NCI-H2081 treated with DMSO at 0.1 percent for 48 hours (cell line): ENCODE data around the gene BRD1.
"Not testable (repeated sequence)": the region's sequence is repeated elsewhere in the genome, so short reads cannot be mapped to it uniquely, and the experiment has no call there.

ENCODE experiments used
- DNase-seq: peaks from one replicate; lab custom pipeline; 2025; lab: John Stamatoyannopoulos, UW

The BRD1 gene

DNA sequence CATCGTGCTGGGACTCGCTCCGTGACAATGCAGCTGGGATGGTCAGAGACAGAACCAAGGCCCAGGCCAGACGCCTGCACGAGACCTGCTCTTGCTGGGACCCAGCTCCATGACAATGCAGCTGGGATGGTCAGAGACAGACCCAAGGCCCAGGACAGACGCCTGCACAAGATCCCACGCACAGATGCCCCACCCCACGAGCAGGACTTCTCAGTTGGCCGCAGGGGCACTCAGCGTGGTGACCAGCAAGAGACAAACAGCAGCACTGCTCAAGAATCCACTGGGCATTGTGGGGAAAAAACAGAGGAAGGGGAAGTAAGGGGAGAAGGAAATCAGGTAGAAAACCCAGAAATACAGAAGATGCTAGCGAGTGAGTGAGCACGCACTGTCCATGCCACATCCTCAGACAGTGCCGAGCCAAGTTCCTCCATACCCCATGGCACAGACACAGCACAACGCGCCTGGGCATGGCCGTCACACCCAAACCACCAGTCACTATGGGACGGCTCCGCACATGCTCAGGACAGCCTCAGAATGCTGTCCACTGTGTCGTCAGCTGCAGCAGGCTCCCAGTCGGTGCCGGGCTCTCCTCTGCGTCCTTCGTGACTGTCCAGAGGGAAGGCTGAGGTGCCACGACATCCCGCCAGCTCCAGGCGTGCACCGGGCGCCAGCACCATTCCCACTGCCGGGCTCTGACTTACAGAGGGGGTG, 44.5 kb downstream of the BRD1 start:
- no peak for DNase-seq

DNA sequence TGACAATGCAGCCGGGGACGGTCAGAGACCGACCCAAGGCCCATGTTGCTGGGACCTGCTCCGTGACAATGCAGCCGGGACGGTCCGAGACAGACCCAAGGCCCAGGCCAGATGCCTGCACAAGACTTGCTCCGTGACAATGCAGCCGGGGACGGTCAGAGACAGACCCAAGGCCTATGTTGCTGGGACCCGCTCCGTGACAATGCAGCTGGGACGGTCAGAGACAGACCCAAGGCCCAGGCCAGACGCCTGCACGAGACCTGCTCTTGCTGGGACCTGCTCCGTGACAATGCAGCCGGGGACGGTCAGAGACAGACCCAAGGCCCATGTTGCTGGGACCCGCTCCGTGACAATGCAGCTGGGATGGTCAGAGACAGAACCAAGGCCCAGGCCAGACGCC, 45.8 kb downstream of the BRD1 start:
- not testable (repeated sequence) for DNase-seq

DNA sequence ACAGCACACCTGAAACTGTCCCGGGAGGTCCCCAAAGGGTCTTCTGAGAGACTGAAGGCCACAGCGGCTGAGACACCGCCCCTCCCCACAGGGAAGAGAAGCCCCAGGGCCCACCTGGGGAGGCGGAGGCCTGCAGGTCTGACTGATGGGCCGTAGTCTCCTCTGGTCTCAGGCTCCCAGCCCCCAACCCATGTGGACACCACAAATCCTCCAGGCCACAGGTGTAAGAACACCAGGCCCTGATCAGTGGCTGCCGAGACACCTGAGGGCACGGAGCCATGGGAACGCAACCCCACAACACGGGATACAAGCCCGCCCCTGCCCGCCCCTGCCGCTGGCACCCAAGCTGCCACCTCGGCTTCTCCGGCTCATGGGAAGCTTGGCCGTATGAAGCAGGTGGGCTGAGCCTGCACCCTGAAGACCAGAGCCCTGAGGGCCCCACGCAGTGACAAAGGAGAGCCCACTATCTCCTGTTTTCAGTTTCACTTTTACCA, 46.3 kb downstream of the BRD1 start:
- DNase-seq: no peak

DNA sequence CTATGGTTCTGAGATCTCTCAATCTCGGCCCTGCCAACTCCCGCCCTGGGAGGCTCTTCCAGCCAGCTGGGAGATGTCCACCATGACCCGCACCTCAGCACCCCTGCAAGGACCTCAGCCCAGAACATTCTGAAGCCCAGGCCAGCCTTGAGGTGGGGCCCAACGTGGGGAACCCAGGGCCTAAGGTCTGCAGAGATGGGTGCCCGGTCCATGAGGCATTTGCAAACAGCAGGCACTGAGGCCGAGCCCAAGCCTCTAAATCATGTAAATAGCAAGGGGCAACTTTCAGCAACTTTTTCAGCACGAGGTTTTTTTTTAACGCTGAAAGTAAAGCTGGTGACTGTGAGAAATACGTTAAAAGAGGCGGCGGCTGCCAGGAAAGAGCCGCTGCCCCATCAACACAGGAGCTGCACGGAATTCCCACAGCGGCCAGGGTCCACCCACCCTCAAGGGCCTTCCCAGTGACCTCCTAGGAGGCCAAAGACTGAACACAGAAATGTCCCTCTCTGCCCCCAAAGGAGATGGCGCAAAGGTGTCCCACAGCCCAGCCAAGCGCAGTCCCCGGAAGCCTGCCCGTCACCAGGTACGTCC, 46.9 kb downstream of the BRD1 start:
- DNase-seq: no peak

DNA sequence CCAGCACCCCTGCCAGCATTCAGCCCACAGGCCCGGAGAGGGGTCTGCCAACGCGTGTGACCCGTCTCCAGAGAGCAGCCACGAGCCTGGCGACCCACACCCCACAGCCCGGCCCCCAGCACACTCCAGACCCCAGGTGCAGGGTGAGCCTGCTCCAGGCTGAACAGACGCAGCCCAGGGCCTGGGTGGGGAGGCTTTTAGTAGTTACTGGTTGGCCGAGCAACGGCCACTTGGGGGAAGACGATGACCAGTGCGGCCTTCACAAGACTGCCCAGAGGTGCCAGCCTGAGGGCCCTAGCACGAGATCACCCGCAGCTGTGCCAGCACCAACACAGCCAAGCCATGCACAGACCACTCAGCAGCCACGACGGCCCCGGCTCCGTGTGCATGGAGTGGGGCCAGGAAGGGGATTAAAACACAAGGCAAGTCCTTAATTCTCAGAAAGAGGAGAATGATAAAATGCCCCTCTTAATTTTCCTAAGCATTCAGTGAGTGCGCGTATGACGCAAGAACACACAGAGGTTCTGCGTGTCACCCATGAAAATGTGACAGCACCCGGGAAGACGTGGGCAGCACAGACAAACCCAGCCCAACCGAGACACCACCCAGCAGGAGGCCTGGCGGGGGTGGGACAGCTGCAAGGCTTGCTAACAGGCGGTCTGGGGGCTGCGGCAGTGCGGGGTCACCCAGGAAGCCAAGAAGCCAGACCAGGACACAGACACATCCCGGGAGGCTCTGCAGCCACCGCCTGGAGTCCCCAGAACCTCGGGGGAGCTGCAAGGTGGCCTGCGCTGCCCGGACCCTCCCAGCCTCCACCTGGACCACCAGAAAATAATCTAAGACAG, 47.6 kb downstream of the BRD1 start:
- no peak for DNase-seq

DNA sequence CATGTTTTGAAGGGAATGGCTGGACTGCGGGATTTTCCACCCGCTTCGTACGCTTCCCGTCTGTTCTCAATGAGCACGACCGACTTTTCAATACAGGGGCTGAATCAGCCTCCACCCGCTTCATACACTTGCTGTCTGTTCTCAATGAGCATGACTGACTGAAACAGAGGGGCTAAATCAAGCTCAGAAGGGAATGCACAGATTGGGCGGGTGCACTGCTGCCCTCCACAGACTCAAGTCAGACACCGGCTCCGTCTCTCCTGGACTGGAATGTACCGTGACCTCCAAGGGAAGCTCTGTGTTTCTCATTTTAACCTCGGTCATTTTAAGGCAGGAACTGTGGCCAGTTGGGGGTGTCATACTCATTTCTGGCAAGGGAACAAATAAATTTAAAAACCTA, 48.5 kb downstream of the BRD1 start:
- DNase-seq: no peak

DNA sequence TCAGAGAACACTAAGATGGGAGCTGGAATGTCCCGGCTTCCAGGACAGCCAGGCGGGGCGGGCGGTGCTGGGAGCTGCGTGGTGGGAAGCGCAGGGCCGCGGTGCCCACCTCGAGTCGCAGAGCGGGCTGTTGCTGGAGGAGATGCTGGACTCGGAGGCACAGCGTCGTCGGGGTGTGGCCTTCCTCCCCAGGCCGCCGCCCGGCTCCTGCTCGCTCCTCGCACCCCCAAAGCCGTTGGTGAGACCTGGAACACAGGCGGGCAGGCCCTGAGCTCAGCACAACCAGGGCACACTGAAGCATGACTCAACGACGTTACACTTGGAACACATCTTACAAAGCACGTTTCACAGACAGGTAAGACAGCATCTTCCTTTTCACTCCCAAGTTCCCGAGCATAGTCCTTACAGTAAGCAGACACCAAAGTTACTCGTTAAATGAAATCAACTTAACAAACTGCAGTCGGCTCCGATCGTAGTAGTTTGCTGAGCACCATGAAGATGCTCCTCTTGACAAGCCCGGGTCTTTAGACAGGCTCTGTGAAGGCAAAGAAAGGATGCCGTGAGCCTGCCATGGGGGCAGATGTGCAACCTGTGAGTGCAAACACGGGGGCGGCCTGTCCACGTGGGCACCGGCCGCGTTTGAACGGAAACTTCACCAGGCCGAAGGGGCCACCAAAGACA, 50.0 kb downstream of the BRD1 start:
- DNase-seq: no peak

DNA sequence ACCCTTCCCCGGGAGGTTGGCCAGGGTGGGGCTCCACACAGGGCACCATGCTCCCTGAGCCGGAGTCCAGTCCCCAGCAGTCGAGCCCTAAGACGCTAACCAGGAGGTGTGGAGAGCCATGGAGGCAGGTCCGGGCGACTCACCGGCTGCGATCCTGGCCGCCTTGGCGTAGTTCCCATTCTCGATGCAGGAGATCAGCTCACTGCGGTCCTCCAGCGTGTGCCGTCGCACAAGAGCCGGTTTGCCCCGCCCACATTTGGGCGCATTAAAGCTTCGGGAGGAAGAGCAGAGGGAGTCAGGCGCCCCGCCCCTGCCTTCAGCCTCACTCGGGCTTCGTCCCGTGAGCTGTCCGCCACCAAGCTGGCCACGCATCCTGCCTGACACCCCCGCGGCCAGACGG, 50.8 kb downstream of the BRD1 start:
- DNase-seq: no peak

DNA sequence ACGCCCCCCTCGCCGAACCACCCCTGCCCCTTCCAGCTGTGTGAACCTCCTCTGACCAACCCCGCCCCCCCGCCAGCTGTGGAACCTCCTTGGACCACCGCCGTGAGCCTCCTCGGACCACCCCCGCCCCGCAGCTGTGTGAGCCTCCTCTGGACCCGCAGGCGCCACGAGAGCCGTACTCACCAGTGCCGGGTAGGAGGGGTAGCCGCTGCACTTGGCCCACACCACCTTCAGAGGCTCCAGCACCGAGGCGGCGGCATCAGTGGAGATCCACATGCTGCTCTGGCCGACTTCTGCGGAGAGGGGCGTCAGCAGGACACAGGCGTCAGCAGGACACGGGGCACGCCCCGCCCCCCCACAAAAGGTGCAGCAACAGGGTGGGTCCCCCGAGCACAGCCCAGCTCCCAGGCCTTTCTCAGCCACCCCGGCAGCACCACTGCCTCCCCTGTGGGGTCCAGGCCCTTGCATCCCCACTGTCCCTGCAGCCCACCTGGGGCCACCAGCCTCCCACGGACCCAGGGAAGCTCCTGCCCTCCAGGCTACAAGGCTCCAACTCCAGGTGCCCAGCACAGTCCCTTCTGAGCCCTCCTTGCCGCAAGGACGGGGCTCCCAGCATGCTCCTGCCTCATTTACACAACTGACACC, 51.7 kb downstream of the BRD1 start:
- DNase-seq: no peak

DNA sequence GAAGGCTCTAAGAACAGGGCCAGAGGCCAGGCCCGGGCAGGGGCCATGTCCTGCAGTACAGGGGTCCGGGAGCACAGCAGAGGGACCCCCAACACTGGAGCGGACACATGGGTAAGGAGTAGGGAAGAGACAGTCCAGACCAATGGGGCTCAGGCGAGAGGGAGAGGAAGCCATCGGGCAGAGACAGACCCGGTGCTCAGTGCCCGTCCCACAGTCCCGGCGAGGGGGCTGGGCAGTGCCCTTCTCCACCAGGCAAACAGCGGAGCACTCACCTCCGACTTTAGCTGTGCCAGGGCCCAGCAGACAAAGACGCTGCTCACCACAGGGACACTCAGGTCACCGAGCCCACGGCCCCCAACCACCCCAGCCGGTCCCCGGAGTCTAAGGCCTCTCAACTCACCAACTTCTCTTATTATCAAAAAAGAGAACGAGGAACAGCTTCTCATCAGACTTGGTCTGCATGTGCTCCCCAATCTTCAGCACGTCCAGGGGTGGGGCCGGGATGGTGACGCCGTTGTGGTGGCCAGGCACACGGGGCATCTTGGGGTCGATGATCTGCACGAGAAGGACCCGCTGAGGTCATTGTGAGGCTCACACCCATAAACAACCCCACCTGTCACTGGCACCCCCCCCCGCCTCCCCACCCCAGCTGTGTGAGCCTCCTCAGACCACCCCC, 52.3 kb downstream of the BRD1 start:
- no peak for DNase-seq

DNA sequence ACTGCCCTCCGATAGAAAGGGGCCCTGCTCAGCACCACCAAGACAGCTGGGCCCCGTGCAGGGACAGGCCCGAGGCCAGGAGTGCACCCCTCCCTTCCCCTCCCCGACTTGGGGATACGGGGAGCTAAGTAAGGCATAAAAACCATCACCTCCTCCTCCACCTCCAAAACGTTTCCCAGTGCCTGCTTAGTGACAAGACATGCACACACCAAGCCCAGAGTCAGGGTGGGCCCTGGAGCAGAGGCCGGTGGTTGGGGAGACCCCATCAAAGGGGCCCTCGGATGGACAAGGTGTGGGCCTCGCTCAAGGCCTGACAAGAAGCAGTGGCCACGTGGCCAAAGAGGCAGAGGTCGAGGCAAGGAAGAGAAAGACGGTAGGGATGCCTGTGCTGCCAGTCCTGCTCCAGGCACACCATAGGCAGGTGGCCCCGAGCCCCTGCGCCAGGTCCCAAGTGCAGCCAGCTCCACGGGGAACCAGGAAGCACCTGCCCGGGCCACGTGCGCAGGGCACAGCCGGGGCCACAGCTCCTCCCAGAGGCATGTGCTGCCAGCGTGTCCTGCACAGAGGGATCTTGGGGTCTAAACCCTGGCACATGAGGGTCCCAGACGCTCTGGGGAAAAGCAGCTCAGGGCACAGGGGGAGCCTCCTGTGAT, 53.0 kb downstream of the BRD1 start:
- no peak for DNase-seq

DNA sequence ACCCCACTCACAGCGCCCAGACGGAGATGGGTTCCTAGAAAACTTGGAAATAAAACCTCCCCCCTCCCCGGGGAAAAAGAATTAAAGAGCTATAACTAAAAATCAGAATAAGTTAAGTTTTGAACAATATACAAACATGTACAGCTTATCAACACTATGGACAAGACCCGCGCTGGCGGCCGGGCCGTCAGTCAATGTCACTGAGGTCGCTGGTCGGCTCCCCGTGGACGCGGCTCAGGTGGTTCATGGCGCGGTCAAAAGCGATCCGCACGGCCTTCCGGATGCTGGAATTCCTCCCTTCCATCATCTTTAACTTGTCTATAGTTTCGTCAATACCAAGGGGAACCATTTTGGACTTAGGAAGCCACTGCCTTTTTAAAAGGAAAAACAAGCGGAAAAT, 53.6 kb downstream of the BRD1 start:
- no peak for DNase-seq

DNA sequence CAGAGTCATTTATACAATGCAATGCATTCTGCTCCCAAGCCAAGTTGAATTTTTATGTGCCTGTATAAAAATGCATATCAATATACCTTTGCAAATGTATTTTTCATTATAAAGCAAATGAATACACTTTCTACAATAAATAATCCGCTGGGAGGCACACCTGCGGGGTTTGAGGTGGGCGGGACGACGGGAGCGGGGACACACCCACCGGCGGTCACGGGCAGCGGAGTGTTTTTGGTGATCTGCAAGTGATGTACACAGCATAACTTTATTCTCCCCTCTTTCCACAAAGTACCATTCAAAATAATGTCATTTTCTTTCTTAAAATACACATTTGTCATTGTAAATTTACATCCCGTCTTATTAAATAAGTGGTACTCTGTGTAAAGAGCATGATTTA, 54.1 kb downstream of the BRD1 start:
- no peak for DNase-seq

DNA sequence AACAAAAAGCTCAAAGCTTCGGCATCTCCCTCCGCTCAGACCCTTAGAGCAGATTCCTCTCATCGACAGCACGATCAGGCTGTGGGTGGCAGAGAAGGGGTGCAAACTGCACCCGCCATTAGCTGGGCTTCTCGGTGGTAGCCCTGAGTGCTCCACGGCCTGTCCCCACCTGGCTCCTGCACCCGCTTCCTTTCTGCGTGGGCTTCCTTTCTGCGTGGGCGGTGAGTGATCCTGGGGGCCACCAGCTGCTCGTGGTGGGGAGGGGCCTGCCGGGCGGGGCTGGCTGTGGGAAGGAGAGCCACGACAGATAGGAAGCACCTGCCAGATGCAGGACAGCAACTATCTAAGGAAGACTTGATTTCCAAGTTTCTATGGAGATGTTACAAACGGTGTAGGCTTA, 55.0 kb downstream of the BRD1 start:
- DNase-seq: no peak

DNA sequence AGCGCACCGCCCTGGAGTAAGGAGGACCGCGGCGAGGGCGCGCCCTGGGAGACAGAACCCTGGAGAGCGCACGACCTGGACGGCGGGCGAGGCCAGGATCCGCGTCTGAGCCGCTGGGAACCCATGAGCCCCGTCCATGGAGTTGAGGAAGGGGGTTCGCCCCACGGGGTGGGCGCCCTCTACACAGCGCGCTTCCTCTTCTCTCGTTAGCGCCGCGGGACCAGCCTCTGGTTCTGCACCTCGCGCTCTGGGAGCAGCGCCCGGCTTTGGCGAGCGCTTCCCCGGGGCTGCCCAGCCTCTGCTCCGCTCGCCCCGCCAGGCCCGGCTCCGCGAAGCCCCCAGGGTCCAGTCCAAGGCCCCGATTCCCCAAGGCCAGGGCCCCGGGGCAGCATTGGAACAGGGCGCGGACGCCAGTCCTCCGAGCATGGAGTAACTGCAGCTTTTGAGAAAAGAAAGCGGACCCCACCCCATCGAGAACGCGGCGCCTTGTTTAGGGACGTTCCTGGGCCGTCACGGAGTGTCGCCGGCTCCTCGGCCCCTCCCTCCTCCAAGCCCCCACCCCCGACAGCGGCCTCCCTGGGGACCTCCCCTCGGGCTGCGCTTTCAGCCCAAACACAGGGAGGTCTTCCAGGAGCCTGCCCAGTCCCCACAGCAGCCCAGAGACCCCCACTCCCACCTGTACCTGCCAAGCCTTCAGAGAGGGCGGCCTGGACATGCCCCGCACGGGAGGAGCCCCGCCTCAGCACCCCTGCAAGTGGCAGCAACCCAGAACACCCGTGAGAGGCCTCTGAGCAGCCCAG, 56.2 kb downstream of the BRD1 start:
- no peak for DNase-seq

DNA sequence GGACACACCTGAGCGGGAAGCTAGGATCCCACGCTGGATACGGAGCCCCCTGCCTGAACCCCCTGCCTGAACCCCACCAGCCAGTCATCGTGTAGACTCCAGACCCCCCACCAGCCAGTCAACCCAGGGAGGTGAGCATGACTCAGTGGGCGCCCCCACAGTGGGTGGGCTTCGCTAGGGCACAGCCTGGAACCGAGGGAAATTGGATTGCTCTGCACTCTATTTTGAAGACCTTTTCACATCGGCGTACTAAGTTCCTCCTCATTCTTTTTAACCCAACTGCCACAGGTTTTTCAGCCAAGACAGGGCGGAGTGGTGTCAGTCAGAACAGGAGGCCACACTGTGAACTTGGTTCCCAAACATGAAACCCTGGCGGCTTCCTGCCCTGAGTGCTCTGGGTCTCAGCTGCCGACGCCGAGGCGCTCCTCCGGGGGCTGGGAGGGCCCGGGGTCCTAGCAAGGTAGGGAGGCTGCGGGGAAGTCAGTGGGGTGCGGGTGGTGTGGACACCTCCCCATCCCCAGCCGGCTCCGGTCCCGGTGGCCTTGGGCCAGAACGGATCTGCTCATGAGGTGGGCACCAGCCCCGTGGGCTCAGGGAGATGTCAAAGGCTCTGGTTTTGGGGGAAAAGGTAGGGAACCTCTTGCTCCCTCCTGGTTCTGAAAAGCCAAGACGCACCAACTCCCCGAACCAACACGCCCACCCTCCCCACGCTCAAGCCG, 57.0 kb downstream of the BRD1 start:
- DNase-seq: no peak

DNA sequence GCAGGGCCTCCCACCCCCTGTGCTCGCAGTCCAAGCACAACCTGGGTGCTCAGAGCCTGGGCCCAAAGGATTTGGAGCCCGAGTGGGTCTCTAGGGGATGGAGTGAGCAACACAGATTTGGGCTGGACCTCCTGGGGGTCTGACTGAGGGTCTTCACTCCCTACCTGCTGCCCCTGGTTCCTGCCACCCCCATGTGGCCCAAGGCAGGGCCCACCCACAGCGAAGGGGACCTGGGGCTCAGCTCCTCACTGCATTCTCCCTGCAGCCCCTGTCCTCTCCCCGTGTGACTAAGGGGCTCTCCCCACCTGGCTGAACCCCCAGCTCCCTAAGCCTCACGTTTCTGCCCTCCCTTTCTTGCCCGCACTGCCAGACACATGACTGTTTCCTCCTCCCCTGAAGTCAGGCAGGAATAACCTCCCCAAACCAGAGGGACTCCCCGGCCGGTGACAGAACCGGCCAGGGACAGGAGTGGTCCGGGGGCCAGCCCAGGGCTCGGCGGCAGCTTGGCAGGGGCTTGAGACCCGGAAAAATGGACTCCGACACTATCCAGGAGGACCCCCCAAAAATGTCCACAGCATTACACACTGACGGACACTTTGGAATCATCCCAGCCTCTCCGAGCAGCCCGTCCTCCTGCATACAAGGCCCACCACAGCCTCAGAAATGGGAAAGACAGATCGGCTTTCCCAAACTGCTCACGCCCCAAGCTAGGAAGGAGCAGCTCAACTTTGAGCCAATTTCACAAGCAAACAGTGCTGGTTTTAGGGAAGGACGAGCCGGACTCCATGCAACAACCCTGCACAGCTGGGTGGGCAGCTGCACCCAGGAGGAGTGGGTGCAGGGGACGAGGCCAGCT, 57.8 kb downstream of the BRD1 start:
- no peak for DNase-seq

DNA sequence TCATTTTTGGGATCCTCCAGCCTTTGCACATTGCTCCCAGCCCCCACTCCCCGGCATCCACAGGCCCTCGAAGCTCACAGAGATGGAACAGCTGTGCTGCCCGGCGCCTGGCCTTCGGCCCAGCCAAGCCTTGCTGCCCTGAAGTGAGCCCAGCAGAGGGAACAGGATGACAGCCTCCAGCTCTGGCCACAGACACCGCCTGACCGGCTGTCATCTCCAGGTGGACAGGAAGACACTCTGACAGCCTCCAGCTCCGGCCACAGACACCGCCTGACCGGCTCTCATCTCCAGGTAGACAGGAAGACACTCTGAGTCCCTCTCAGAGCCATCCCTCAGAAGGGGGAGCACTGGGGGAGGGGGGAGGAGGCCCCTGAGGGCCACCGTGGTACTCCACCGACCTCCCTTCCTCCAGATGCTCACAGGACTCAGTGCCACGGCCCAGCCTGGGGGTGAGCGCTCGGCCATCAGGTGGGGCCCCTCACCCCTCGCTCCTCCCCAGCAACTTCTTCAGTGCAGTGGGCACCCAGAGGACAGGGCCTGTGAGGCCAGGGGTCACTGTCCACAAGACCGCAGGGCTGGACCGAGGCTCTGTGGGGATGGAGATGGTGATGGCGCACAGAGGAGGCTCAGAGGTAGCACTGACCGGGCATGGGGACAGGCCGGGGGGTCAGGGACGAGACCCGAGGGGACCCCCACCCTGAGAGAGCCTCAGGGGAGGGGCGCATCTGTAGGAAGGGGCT, 58.6 kb downstream of the BRD1 start:
- DNase-seq: no peak
